OCI-LY1 (cell line): ENCODE results near the gene ZNF555.

Experiments
- CTCF ChIP-seq: fragments of 200-600 bp; sonication (generic), shearing (Covaris generic); IDR thresholded peaks from 2 replicates; pipeline ENCODE4 v1.5.1; 2017; ENCODE audit warnings: mild to moderate bottlenecking, antibody characterized with exemption, low read length, moderate library complexity, mixed read lengths
- EZH2 ChIP-seq: fragments of 200-600 bp; sonication (generic), shearing (Covaris generic); IDR thresholded peaks from 2 replicates; pipeline ENCODE4 v1.8.0; 2017; ENCODE audit warnings: borderline replicate concordance, mixed run types, mild to moderate bottlenecking, antibody characterized with exemption, low read length, moderate library complexity, mixed read lengths

GRCh38 chr19:2877398-2878331 lies 36.4 kb downstream of the ZNF555 start:
- TF ChIP-seq CTCF: no peak
- TF ChIP-seq EZH2: no peak
